ENCODE data around the gene TOM1L1. TPM values are rescaled to one million over a fixed set of nuclear protein-coding genes. Genes with fewer than 3 reads are reported as not detected.

The TOM1L1 gene
- total and polyA plus RNA-seq, 2 of the 8 experiments (the other 6 are each of a cell fraction or from before 2014, with no cell fraction given): 47.0 to 60.8 TPM

- Histone ChIP-seq H3K23ac (ENCODE audit: insufficient read length) (no peak overlapping the region), H2AFZ (ENCODE audit: low read length) (no peak overlapping the region), H4K91ac (replicated peaks; ENCODE audit: insufficient read length, low read length) (no peak overlapping the region), H2BK5ac (ENCODE audit: low read depth, low read length) (no peak overlapping the region), H3K56ac (replicated peaks; ENCODE audit: insufficient read length, low read depth, low read length) (no peak overlapping the region), H3K9ac (replicated peaks in 1 of 4; ENCODE audit: extremely low read depth in 1 of 4, low read depth in 3 of 4, low read length in 3 of 4) (no peak overlapping the region), H2BK15ac (ENCODE audit: low read length) (no peak overlapping the region), H2BK12ac (ENCODE audit: low read depth, low read length) (no peak overlapping the region), H3K4ac (replicated peaks; ENCODE audit: insufficient read length, low read depth, low read length) (no peak overlapping the region), H4K8ac (ENCODE audit: extremely low read depth, insufficient read depth, low read length) (no peak overlapping the region), H3K18ac (ENCODE audit: extremely low read depth, low read length) (no peak overlapping the region), H3K14ac (ENCODE audit: insufficient read length) (no peak overlapping the region), H3K9me3 (ENCODE audit: insufficient read depth in 2 of 2, low read depth in 1 of 2, low read length in 1 of 2) (no peaks in the 10 kb centered on the region), H4K20me1 (replicated peaks in 1 of 2; ENCODE audit: control insufficient read depth in 1 of 2, insufficient read depth in 2 of 2, low read length in 2 of 2) (no peaks in the 10 kb centered on the region), H3K23me2 (ENCODE audit: low read depth, low read length) (no peaks in the 10 kb centered on the region; the same call in 1 of the 2 replicates), H3K36me3 (ENCODE audit: control insufficient read depth in 2 of 4, insufficient read depth in 4 of 4, low read length in 3 of 4) (no peaks in the 10 kb centered on the region), H3K79me2 (ENCODE audit: control insufficient read depth in 1 of 2, insufficient read depth in 2 of 2, low read length in 2 of 2) (no peaks in the 10 kb centered on the region), H3K4me3 (ENCODE audit: extremely low read depth in 1 of 4, insufficient read depth in 2 of 4, low read depth in 3 of 4, low read length in 4 of 4) (no peak overlapping the region), H2AK5ac (ENCODE audit: low read depth, low read length) (no peak overlapping the region), H2BK20ac (ENCODE audit: low read length) (no peak overlapping the region), H3K4me2 (ENCODE audit: insufficient read depth in 1 of 2, low read depth in 2 of 2, low read length in 2 of 2) (no peak overlapping the region), H3K27me3 (replicated peaks in 1 of 4; ENCODE audit: control insufficient read depth in 3 of 4, extremely low read depth in 1 of 4, insufficient read depth in 3 of 4, low read length in 3 of 4) (no peaks in the 10 kb centered on the region), H4K5ac (ENCODE audit: insufficient read length, low read depth, low read length) (no peak overlapping the region), H3K79me1 (ENCODE audit: low read depth, low read length) (no peaks in the 10 kb centered on the region), H3K27ac (ENCODE audit: low read depth, low read length) (no peak overlapping the region), H2BK120ac (replicated peaks; ENCODE audit: low read depth, low read length) (no peak overlapping the region), H3K4me1 (replicated peaks in 1 of 4; ENCODE audit: control insufficient read depth in 3 of 4, insufficient read depth in 4 of 4, low read length in 3 of 4) (peaks cover 0 to 3% (median 0%) of the 10 kb centered on the region in 4 experiments; a peak in 1 of 7 replicates)
- POLR2A ChIA-PET (ENCODE audit: partially characterized antibody): no interaction called here
- 82% methylated on average over 2 of the region's 2 CpGs; no CpG with 5 or more reads in 1 of the 2 experiments for WGBS, 2 experiments (ENCODE audit: extremely low coverage in 1 of 2, insufficient coverage in 1 of 2, insufficient read length in 1 of 2, insufficient replicate concordance in 2 of 2, low coverage in 1 of 2, low lambda C conversion rate in 2 of 2, missing lambda C conversion rate in 1 of 2)
- DNase-seq (ENCODE audit: low read depth in 1 of 2, low spot score in 2 of 2): no peak
- CTCF ChIA-PET (ENCODE audit: partially characterized antibody): no interaction called here
- no peak for FAIRE-seq
- TF ChIP-seq HDAC6 (IDR thresholded peaks at IDR 0.05; ENCODE audit: low read depth, low read length) (no peak), CHD2 (IDR thresholded peaks at IDR 0.05; ENCODE audit: low read length) (no peak), POLR2A (IDR thresholded peaks at IDR 0.05; ENCODE audit: control extremely low read depth in 1 of 2, low read depth in 2 of 2, low read length in 2 of 2) (no peak), MAFK (IDR thresholded peaks at IDR 0.05; ENCODE audit: low read depth, low read length) (no peak), ATF2 (IDR thresholded peaks at IDR 0.05; ENCODE audit: low read length) (no peak), BCL11A (IDR thresholded peaks at IDR 0.05; ENCODE audit: low read depth in 2 of 2, low read length in 2 of 2) (no peak), POU5F1 (IDR thresholded peaks at IDR 0.05; ENCODE audit: low read depth, low read length) (no peak), KDM1A (IDR thresholded peaks at IDR 0.05; ENCODE audit: borderline replicate concordance, low read length) (no peak), SIRT6 (IDR thresholded peaks at IDR 0.05; ENCODE audit: low read length) (no peak), SAP30 (IDR thresholded peaks at IDR 0.05; ENCODE audit: insufficient read depth, insufficient replicate concordance, low read length) (no peak), CTCF (IDR thresholded peaks at IDR 0.05; ENCODE audit: control extremely low read depth in 1 of 3, insufficient read depth in 1 of 3, low read depth in 1 of 3, low read length in 3 of 3) (no peak)
These were observed 41.5 kb upstream of the TOM1L1 start for GRCh38 chr17:54859187-54859586.
